ENCODE data around the gene HS6ST3. TPM values are rescaled to one million over a fixed set of nuclear protein-coding genes. Genes with fewer than 3 reads are reported as not detected.

The HS6ST3 gene
- total RNA-seq, 4 donors from 2014 or later = 0.04 to 0.59 (median 0.57) TPM; not detected in 1

DNA sequence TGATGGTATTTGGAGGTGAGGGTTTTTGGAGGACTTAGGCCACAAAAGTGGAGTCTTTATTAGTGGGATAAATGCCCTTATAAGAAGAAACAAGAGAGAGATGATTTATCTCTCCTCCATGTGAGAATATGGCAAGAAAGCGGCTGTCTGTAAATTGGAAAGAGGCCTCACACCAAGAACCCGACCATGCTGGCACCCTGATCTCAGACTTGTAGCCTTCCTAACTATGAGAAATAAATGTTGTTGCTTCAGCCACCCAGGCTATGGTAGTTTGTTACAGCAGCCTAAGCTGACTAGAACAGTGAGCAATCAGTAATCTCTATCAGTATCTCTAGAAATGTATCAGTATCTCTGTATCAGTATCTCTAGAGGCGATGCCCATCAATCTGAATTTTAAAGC is 617.2 kb downstream of the HS6ST3 start:
- H3K4me1 ChIP-seq = no peaks in the 10 kb centered on the region
- H3K4me3 ChIP-seq = no peak overlapping the region
- no peaks in the 10 kb centered on the region for H3K9me3 ChIP-seq
- DNase-seq = no peak
- no peaks in the 10 kb centered on the region for H3K36me3 ChIP-seq
- no peak overlapping the region for H3K27ac ChIP-seq
- 72 to 74% methylated on average over 3 of the region's 3 CpGs for WGBS, 2 donors
- intact Hi-C loops (cut with DNase I) = no loop called here
- no peak for TF ChIP-seq POLR2A (IDR thresholded peaks at IDR 0.05)
- TF ChIP-seq, protein P1, sequence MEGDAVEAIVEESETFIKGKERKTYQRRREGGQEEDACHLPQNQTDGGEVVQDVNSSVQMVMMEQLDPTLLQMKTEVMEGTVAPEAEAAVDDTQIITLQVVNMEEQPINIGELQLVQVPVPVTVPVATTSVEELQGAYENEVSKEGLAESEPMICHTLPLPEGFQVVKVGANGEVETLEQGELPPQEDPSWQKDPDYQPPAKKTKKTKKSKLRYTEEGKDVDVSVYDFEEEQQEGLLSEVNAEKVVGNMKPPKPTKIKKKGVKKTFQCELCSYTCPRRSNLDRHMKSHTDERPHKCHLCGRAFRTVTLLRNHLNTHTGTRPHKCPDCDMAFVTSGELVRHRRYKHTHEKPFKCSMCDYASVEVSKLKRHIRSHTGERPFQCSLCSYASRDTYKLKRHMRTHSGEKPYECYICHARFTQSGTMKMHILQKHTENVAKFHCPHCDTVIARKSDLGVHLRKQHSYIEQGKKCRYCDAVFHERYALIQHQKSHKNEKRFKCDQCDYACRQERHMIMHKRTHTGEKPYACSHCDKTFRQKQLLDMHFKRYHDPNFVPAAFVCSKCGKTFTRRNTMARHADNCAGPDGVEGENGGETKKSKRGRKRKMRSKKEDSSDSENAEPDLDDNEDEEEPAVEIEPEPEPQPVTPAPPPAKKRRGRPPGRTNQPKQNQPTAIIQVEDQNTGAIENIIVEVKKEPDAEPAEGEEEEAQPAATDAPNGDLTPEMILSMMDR (IDR thresholded peaks at IDR 0.05) = no peak
- H3K27me3 ChIP-seq = no peaks in the 10 kb centered on the region

DNA sequence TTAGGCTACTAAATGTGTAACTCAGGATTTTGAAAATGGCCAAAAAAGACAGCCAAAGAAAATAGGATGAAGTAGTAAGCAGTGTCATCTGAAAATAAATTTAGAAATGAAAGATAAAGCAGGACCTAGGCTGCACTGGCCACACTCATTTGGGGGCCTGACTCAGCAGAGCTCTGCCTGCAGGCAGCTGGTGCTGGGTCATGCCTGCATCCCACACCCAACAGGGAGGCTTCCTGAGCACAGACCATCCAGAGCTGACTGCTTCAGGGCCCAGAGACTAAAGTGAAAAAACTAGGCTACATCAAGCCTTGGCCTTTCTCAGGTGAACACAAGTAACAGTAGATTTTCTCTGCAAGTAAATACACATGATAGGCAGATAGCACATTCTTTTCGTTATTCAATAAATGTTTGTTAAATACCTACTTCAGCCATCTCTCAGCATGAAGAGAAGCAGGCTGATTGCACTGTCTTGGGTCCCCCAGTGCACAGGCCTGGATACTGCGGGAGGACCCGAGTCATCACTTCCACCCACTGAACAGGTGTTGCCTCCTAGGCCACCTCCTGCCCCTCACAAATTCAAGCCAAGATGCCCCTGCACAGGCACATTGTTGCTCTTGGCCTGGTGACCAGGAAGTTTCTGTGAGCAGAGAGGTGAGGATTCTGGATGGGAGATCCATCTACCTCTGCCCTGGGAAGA is 620.4 kb downstream of the HS6ST3 start:
- no peaks in the 10 kb centered on the region for H3K9me3 ChIP-seq
- no peaks in the 10 kb centered on the region for H3K27me3 ChIP-seq
- H3K4me3 ChIP-seq = no peak overlapping the region
- WGBS, 2 donors = 64 to 81% methylated on average over 1 to 3 of the region's 3 CpGs
- no peak overlapping the region for H3K27ac ChIP-seq
- intact Hi-C loops (cut with DNase I) = no loop called here
- DNase-seq = no peak
- no peaks in the 10 kb centered on the region for H3K4me1 ChIP-seq
- TF ChIP-seq, protein P1 (IDR thresholded peaks at IDR 0.05) = no peak
- no peak for TF ChIP-seq POLR2A (IDR thresholded peaks at IDR 0.05)
- H3K36me3 ChIP-seq = no peaks in the 10 kb centered on the region

DNA sequence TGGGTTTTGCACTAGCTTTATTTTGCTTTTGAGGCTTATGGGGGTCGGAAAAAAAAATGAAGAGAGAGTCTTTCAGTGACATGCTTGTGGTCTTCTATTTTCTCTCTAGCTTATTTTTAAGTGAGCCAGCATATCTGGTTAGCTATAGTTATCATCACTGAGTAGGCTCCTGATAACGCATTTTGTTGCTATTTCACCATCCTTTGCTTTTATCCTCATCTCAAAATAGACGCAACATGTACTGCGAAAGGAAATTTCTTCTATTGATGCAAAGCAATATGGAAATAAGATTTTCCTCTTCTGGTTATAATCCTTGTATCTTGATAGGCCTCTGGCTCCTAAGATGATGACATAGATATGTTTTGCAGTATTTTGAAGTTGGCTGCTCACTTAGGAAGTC is 630.5 kb downstream of the HS6ST3 start:
- intact Hi-C loops (cut with DNase I) = no loop called here
- no peak for TF ChIP-seq POLR2A (IDR thresholded peaks at IDR 0.05)
- TF ChIP-seq, protein P1 (IDR thresholded peaks at IDR 0.05) = no peak
- Histone ChIP-seq H3K9me3 (no peaks in the 10 kb centered on the region), H3K4me3 (no peak overlapping the region), H3K27me3 (no peaks in the 10 kb centered on the region), H3K4me1 (no peaks in the 10 kb centered on the region), H3K27ac (no peak overlapping the region), H3K36me3 (no peaks in the 10 kb centered on the region)
- 74 to 90% methylated on average over 4 of the region's 4 CpGs for WGBS, 2 donors
- DNase-seq = no peak

DNA sequence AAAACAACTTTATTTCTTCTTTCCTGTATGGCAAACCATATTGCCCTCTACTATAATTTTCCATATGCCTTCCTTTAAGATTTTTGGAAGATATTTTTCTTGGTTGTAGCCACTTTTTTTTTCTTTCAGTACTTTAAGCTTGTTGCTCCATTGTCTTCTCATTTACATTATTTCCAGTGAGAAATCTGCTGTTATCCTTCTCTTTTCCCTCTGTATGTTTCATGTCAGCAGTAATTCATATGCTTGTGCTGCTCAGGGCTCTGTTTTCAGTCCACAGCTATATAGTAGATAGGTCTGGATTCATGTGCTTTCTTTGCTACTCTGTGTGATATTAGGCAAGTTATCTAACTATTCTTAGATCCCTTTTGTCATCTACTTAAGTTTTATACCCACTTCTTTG is 636.7 kb downstream of the HS6ST3 start:
- intact Hi-C loops (cut with DNase I) = no loop called here
- Histone ChIP-seq H3K27me3 (no peaks in the 10 kb centered on the region), H3K36me3 (no peaks in the 10 kb centered on the region), H3K27ac (no peak overlapping the region), H3K4me3 (no peak overlapping the region), H3K9me3 (peaks cover 0 to 4% (median 0%) of the 10 kb centered on the region in 3 donors), H3K4me1 (no peaks in the 10 kb centered on the region)
- no peak for DNase-seq
- TF ChIP-seq, protein P1 (IDR thresholded peaks at IDR 0.05) = no peak
- no peak for TF ChIP-seq POLR2A (IDR thresholded peaks at IDR 0.05)

DNA sequence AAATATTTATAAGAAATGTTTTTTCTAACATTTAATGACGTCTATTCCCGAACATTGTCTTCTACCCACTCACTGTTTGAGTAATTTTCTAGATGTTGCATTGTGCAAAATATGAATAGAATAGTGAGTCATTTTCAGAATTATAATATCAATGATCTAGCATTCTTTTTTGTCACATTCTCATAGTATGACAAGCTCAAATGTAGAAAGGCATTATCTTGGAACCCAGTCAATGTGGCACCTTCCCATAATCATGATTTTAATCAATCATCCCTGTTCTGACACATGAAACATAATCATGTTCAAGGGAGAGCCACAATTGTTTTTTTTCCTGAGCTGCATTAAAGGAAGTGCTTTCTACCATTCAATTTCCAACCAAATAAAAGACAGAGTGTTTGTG is 638.6 kb downstream of the HS6ST3 start:
- no peak overlapping the region for H3K4me3 ChIP-seq
- WGBS, 2 donors = 27 to 46% methylated on average over 2 of the region's 2 CpGs
- intact Hi-C loops (cut with DNase I) = no loop called here

More for the DNA sequence above, 638.6 kb downstream of the HS6ST3 start:
- H3K9me3 ChIP-seq = peaks cover 0 to 4% (median 0%) of the 10 kb centered on the region in 3 donors
- H3K27me3 ChIP-seq = no peaks in the 10 kb centered on the region
- TF ChIP-seq, protein P1 (IDR thresholded peaks at IDR 0.05) = no peak
- no peak for TF ChIP-seq POLR2A (IDR thresholded peaks at IDR 0.05)
- no peaks in the 10 kb centered on the region for H3K36me3 ChIP-seq
- no peak overlapping the region for H3K27ac ChIP-seq
- H3K4me1 ChIP-seq = no peaks in the 10 kb centered on the region
- no peak for DNase-seq
